Endothelial cell of umbilical vein (primary cell): ENCODE data around the gene LDLRAD3. TPM values are rescaled to one million over a fixed set of nuclear protein-coding genes. Genes with fewer than 3 reads are reported as not detected.

Experiments used
- BruUV-seq: library from RNA; stranded (reverse); fragments of 400-500 nt; replicated peaks from 2 replicates; lab custom pipeline; 2021; lab: Mats Ljungman, UMichigan
- CTCF ChIA-PET: fragments of 300-600, 350-600 bp; sonication (Branson Sonifier 250); formaldehyde crosslinking; loops from one replicate; lab custom pipeline; 2021; ENCODE audit warnings: antibody characterized with exemption, inconsistent platforms; lab: Charles Lee
- POLR2A ChIA-PET: fragments of 300-600, 350-600 bp; sonication (Branson Sonifier 250); formaldehyde crosslinking; loops from one replicate; lab custom pipeline; 2021; ENCODE audit warnings: antibody characterized with exemption, inconsistent platforms; lab: Charles Lee
- DNase-seq: peaks from one replicate; pipeline ENCODE4 v3.0.0-alpha.2; 2011; ENCODE audit warnings: low read depth, low spot score
- FAIRE-seq: peaks from 2 replicates; lab custom pipeline; 2011; peaks lifted over from hg19 to GRCh38; lab: Jason Lieb, UNC
- H2AFZ ChIP-seq: 2 replicates; pipeline ENCODE4 v1.6.0; 2012; ENCODE audit warnings: low read depth, low read length, control low read depth, inconsistent platforms
- H3K27ac ChIP-seq: 2 replicates; pipeline ENCODE4 v1.5.1; 2011; ENCODE audit warnings: low read depth, mild to moderate bottlenecking, control low read depth, low read length, moderate library complexity; ENCODE audit not compliant: insufficient read depth
- H3K27me3 ChIP-seq, 2 experiments: 2 replicates each; pipeline versions ENCODE4 v1.6.0 to v1.6.1; 2011; ENCODE audit warnings: low read length in 2 of 2, mixed read lengths in 1 of 2; ENCODE audit not compliant: control insufficient read depth in 2 of 2, insufficient read depth in 2 of 2
- H3K36me3 ChIP-seq, 2 experiments: 2 replicates in 1 of 2; 3 replicates in 1 of 2; pipeline ENCODE4 v1.5.1; 2011; ENCODE audit warnings: low read length in 2 of 2, mild to moderate bottlenecking in 1 of 2, moderate library complexity in 1 of 2; ENCODE audit not compliant: control insufficient read depth in 2 of 2, insufficient read depth in 2 of 2; ENCODE audit errors: extremely low read depth in 1 of 2
- H3K4me1 ChIP-seq: 3 replicates; pipeline ENCODE4 v1.5.1; 2011; ENCODE audit warnings: mild to moderate bottlenecking, low read length; ENCODE audit not compliant: control insufficient read depth, insufficient read depth; ENCODE audit errors: extremely low read depth
- H3K4me2 ChIP-seq: 2 replicates; pipeline ENCODE4 v1.6.1; 2011; ENCODE audit warnings: low read length, control low read depth, mixed read lengths; ENCODE audit not compliant: insufficient read depth
- H3K4me3 ChIP-seq, 3 experiments: fragments of 200-600 bp in 1 of 3; sonication (generic), shearing (Covaris generic) in 1 of 3; replicated peaks in 1 of 3; 2 replicates each; pipeline ENCODE4 v1.5.1; 2011 to 2016; ENCODE audit warnings: control low read depth in 3 of 3, low read length in 3 of 3, mild to moderate bottlenecking in 2 of 3, inconsistent platforms in 1 of 3, low read depth in 1 of 3, moderate library complexity in 1 of 3; ENCODE audit not compliant: insufficient read depth in 1 of 3
- H3K79me2 ChIP-seq: 2 replicates; pipeline ENCODE4 v1.6.0; 2012; ENCODE audit warnings: low read length, inconsistent platforms; ENCODE audit not compliant: control insufficient read depth, insufficient read depth
- H3K9ac ChIP-seq: replicated peaks from 2 replicates; pipeline ENCODE3; 2011; ENCODE audit warnings: low read length, control low read depth; ENCODE audit not compliant: insufficient read depth; ENCODE audit errors: extremely low read depth
- H3K9me1 ChIP-seq: replicated peaks from 3 replicates; pipeline ENCODE4 v1.6.0; 2011; ENCODE audit warnings: mild to moderate bottlenecking, low read length; ENCODE audit not compliant: control insufficient read depth, insufficient read depth; ENCODE audit errors: extremely low read depth
- H3K9me3 ChIP-seq: replicated peaks from 2 replicates; pipeline ENCODE4 v1.5.1; 2012; ENCODE audit warnings: low read length, inconsistent platforms; ENCODE audit not compliant: control insufficient read depth, insufficient read depth
- H4K20me1 ChIP-seq: replicated peaks from 2 replicates; pipeline ENCODE3; 2011; ENCODE audit warnings: mild to moderate bottlenecking, low read length; ENCODE audit not compliant: control insufficient read depth, insufficient read depth; ENCODE audit errors: extremely low read depth
- CTCF ChIP-seq, 2 donors: IDR thresholded peaks; 1 replicate in 1 of 2; 2 replicates in 1 of 2; pipeline ENCODE4 v1.5.1; 2011; ENCODE audit warnings: low read length in 2 of 2, mild to moderate bottlenecking in 2 of 2, moderate library complexity in 2 of 2, control low read depth in 1 of 2, inconsistent platforms in 1 of 2, low read depth in 1 of 2; ENCODE audit not compliant: insufficient read depth in 1 of 2; ENCODE audit errors: extremely low read depth in 1 of 2
- JUN ChIP-seq: IDR thresholded peaks from 2 replicates; pipeline ENCODE4 v1.6.1; 2011; ENCODE audit warnings: borderline replicate concordance, low read depth; ENCODE audit not compliant: insufficient read length, insufficient read depth
- MAX ChIP-seq: IDR thresholded peaks from 2 replicates; pipeline ENCODE4 v1.6.1; 2011; ENCODE audit not compliant: insufficient read depth, insufficient read length
- POLR2A ChIP-seq: IDR thresholded peaks from 2 replicates; pipeline ENCODE4 v1.6.1; 2012; ENCODE audit warnings: low read depth, mild to moderate bottlenecking, control low read depth, low read length
- POLR2AphosphoS5 ChIP-seq: IDR thresholded peaks from 2 replicates; pipeline ENCODE4 v1.6.1; 2012; ENCODE audit warnings: low read depth, mild to moderate bottlenecking, control low read depth, low read length, moderate library complexity; ENCODE audit not compliant: insufficient read depth
- dilution Hi-C: fragments of 300-500 bp; cut with MboI; formaldehyde crosslinking; loops from one replicate; pipeline ENCODE4 v1.15.0; 2019; ENCODE audit warnings: low sequenced_read_pairs; ENCODE audit not compliant: extremely low pct_ligation_motif_present
- intact Hi-C: fragments of 100-400 bp; cut with micrococcal nuclease; formaldehyde crosslinking; loops from one replicate; pipeline ENCODE4 v1.10.0; 2022
- polyA plus RNA-seq, 4 experiments: library from polyadenylated mRNA; depleted of rRNA in 3 of 4; stranded (reverse) in 3 of 4; unstranded in 1 of 4; fragments of >200 nt; gene quantifications; 2 replicates each; pipeline versions ENCODE4 v1.2.1 to v1.2.3, GENCODE V29; 2011 to 2012; ENCODE audit warnings: missing spikeins in 1 of 4
- total RNA-seq: library from RNA; stranded (reverse); gene quantifications from 2 replicates; pipeline ENCODE4 v1.2.3, GENCODE V29; 2021

The LDLRAD3 gene
- total and polyA plus RNA-seq, 2 donors (not counting 3 experiments of a cell fraction or from before 2014, with no cell fraction given), result 17.9 to 25.1 TPM

DNA sequence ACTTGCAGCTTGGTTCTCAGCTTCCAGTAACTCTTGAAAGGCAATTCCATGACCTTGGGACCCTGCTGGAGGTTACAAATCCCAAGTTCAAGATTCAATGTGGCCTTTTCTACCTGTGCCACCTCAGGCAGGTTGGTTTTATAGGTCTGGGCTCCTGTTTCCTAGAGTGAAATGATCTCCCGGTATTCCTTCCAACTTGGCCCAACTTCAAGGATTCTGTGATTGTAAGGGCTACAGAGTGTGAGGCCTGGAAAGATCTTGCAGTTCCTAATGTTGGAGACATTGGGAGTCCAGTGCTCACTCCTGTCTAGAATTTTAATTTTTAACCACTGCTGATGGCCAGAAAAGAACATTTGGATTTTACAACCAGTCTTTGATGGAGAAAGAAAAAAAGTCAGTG is 91.6 kb downstream of the LDLRAD3 start:
- no TSS peak for BruUV-seq
- CTCF ChIA-PET, result interaction anchor here (0.6 to 2.6 kb wide), 7 partner anchors 12 to 223 kb away, joined by 3 to 18 read pairs (median 4); no protein-coding TSS in a partner anchor
- dilution Hi-C loops, result no loop called here

More for the DNA sequence above, 91.6 kb downstream of the LDLRAD3 start:
- intact Hi-C loops, result no loop called here
- DNase-seq, result no peak
- no peak overlapping the region for H3K9ac ChIP-seq
- TF ChIP-seq MAX (no peak), JUN (no peak), CTCF (IDR thresholded peaks at IDR 0.05; ENCODE audit: extremely low read depth in 1 of 2, insufficient read depth in 1 of 2, low read depth in 1 of 2, low read length in 2 of 2) (no peak), POLR2A (no peak), POLR2AphosphoS5 (no peak)
- no peaks in the 10 kb centered on the region for H3K9me3 ChIP-seq
- no peaks in the 10 kb centered on the region for H3K79me2 ChIP-seq
- no peaks in the 10 kb centered on the region for H4K20me1 ChIP-seq
- no peak overlapping the region for H3K27ac ChIP-seq
- H3K4me1 ChIP-seq, result peaks cover 11% of the 10 kb centered on the region
- POLR2A ChIA-PET, result no interaction called here
- H2AFZ ChIP-seq, result no peak overlapping the region
- no peak for FAIRE-seq
- H3K4me3 ChIP-seq, result no peak overlapping the region
- H3K9me1 ChIP-seq, result no peaks in the 10 kb centered on the region
- no peaks in the 10 kb centered on the region for H3K27me3 ChIP-seq
- H3K36me3 ChIP-seq, result peaks cover 0 to 2% of the 10 kb centered on the region in 2 experiments
- no peak overlapping the region for H3K4me2 ChIP-seq
